IPS DF 19.7 (cell line): ENCODE measurements around the gene MRPL53.

Experiments used
- DNase-seq: peaks from one replicate; pipeline ENCODE4 v3.0.0-alpha.2; 2013; ENCODE audit warnings: low read depth, low spot score

The MRPL53 gene

GRCh38 chr2:74429487-74430451 lies 42.7 kb downstream of the MRPL53 start:
- DNase-seq, result no peak

GRCh38 chr2:74428675-74429074 lies 43.8 kb downstream of the MRPL53 start:
- DNase-seq, result no peak

GRCh38 chr2:74427551-74427950 lies 44.9 kb downstream of the MRPL53 start:
- DNase-seq, result no peak

- DNase-seq, result no peak
Observed at GRCh38 chr2:74426181-74426758, 46.2 kb downstream of the MRPL53 start.

GRCh38 chr2:74425523-74425922 lies 47.0 kb downstream of the MRPL53 start:
- no peak for DNase-seq

GRCh38 chr2:74424995-74425406 lies 47.5 kb downstream of the MRPL53 start:
- no peak for DNase-seq

GRCh38 chr2:74424139-74424992 lies 48.1 kb downstream of the MRPL53 start:
- DNase-seq, result no peak

GRCh38 chr2:74423231-74424095 lies 49.0 kb downstream of the MRPL53 start:
- no peak for DNase-seq
